ENCODE measurements around the gene GJB3.

GRCh38 chr1:34784751-34785221, 3.8 kb downstream of the GJB3 start:
- no peak for TF ChIP-seq CTCF (optimal IDR thresholded peaks at IDR 0.05 in 1 of 3, IDR thresholded peaks at IDR 0.05 in 1 of 3, conservative IDR thresholded peaks at IDR 0.05 in 1 of 3; ENCODE audit: extremely low read depth in 1 of 3, insufficient read depth in 2 of 3, low read length in 3 of 3)
- no peak for TF ChIP-seq EZH2 (IDR thresholded peaks at IDR 0.05; ENCODE audit: low read length)

Data from keratinocyte (primary cell).